B cell (primary cell): ENCODE results near the gene SP140. TPM values are rescaled to one million over a fixed set of nuclear protein-coding genes. Genes with fewer than 3 reads are reported as not detected.
A peak's percentile ranks its signal among the peaks of the same experiment; 100 is the strongest.

Experiments
- ATAC-seq: fragments of 200-7000 bp; cut with Tn5 transposase; one replicate; pipeline ENCODE4 v1.10.0; 2021; ENCODE audit warnings: low read depth, mild to moderate bottlenecking, moderate number of reproducible peaks, moderate library complexity
- CTCF ChIA-PET: fragments of 350-600 bp; sonication (Branson Sonifier 250); formaldehyde crosslinking; loops from one replicate; lab custom pipeline; 2021; ENCODE audit warnings: antibody characterized with exemption, inconsistent platforms; lab: Charles Lee
- POLR2A ChIA-PET: fragments of 350-600 bp; sonication (Branson Sonifier 250); formaldehyde crosslinking; loops from one replicate; lab custom pipeline; 2021; ENCODE audit warnings: antibody characterized with exemption; lab: Charles Lee
- DNase-seq: peaks from one replicate; pipeline ENCODE4 v3.0.0; 2013
- H2AFZ ChIP-seq: 2 replicates; pipeline ENCODE4 v1.6.1; 2012; ENCODE audit warnings: mild to moderate bottlenecking, low read depth, low read length; ENCODE audit not compliant: insufficient read depth, poor library complexity, severe bottlenecking
- H3K27ac ChIP-seq, 2 donors: 1 replicate in 1 of 2; 2 replicates in 1 of 2; pipeline ENCODE4 v1.5.1; 2012 to 2013; ENCODE audit warnings: low read length in 2 of 2, mild to moderate bottlenecking in 2 of 2, moderate library complexity in 1 of 2
- H3K27me3 ChIP-seq, 4 experiments: fragments of 200-600 bp in 1 of 4; sonication (generic) in 1 of 4; replicated peaks in 1 of 4; 1 replicate in 2 of 4; 2 replicates in 2 of 4; pipeline versions ENCODE4 v1.6.1 to v1.7.0; 2013 to 2016; ENCODE audit warnings: low read length in 3 of 4, mild to moderate bottlenecking in 2 of 4, mixed read lengths in 1 of 4, moderate library complexity in 1 of 4; ENCODE audit not compliant: insufficient read depth in 4 of 4, control insufficient read depth in 3 of 4; ENCODE audit errors: control extremely low read depth in 1 of 4
- H3K36me3 ChIP-seq, 2 experiments: replicated peaks in 1 of 2; 1 replicate in 1 of 2; 2 replicates in 1 of 2; pipeline versions ENCODE4 v1.6.1 to v1.7.1; 2013; ENCODE audit warnings: low read length in 1 of 2; ENCODE audit not compliant: insufficient read depth in 2 of 2, control insufficient read depth in 1 of 2; ENCODE audit errors: control extremely low read depth in 1 of 2, extremely low read depth in 1 of 2
- H3K4me1 ChIP-seq, 2 donors: fragments of 200-600 bp in 1 of 2; sonication (generic) in 1 of 2; 1 replicate in 1 of 2; 2 replicates in 1 of 2; pipeline versions ENCODE4 v1.5.1 to v1.6.1; 2013 to 2017; ENCODE audit warnings: low read length in 2 of 2; ENCODE audit not compliant: control insufficient read depth in 2 of 2, insufficient read depth in 2 of 2
- H3K4me2 ChIP-seq: replicated peaks from 2 replicates; pipeline ENCODE3; 2012; ENCODE audit warnings: mild to moderate bottlenecking, low read depth, low read length; ENCODE audit not compliant: poor library complexity, severe bottlenecking
- H3K4me3 ChIP-seq, 5 experiments: fragments of 200-600 bp in 1 of 5; sonication (generic) in 1 of 5; 1 replicate in 3 of 5; 2 replicates in 2 of 5; pipeline versions ENCODE4 v1.5.1 to v1.7.0; 2011 to 2016; ENCODE audit warnings: low read length in 4 of 5, mild to moderate bottlenecking in 4 of 5, low read depth in 2 of 5, control low read depth in 1 of 5, moderate library complexity in 1 of 5; ENCODE audit not compliant: insufficient read depth in 1 of 5; ENCODE audit errors: control extremely low read depth in 1 of 5, extremely low read depth in 1 of 5
- H3K79me2 ChIP-seq: fragments of 200-600 bp; sonication (generic); one replicate; pipeline ENCODE4 v1.6.0; 2016; ENCODE audit warnings: low read length; ENCODE audit not compliant: control insufficient read depth, insufficient read depth
- H3K9ac ChIP-seq: fragments of 200-600 bp; sonication (generic); 2 replicates; pipeline ENCODE4 v1.6.1; 2017; ENCODE audit warnings: mild to moderate bottlenecking, low read length, moderate library complexity
- H3K9me3 ChIP-seq, 3 donors: one replicate each; pipeline versions ENCODE4 v1.6.1 to v1.7.1; 2013; ENCODE audit warnings: low read length in 2 of 3; ENCODE audit not compliant: control insufficient read depth in 2 of 3, insufficient read depth in 1 of 3; ENCODE audit errors: control extremely low read depth in 1 of 3
- H4K20me1 ChIP-seq: 2 replicates; pipeline ENCODE4 v1.6.0; 2012; ENCODE audit warnings: mild to moderate bottlenecking, low read length; ENCODE audit not compliant: insufficient read depth, control insufficient read depth, poor library complexity, severe bottlenecking
- H3K27ac Mint-ChIP-seq: one replicate; pipeline ENCODE4 v1.8.0; 2021; ENCODE audit warnings: mixed read lengths
- H3K27me3 Mint-ChIP-seq: one replicate; pipeline ENCODE4 v1.8.0; 2021; ENCODE audit warnings: mixed read lengths
- H3K4me1 Mint-ChIP-seq: one replicate; pipeline ENCODE4 v1.8.0; 2021; ENCODE audit warnings: mixed read lengths
- H3K4me3 Mint-ChIP-seq: one replicate; pipeline ENCODE4 v1.8.0; 2021; ENCODE audit warnings: mixed read lengths
- H3K9me3 Mint-ChIP-seq: one replicate; pipeline ENCODE4 v1.8.0; 2022; ENCODE audit warnings: mixed read lengths; ENCODE audit not compliant: insufficient read depth
- EZH2 ChIP-seq: IDR thresholded peaks from 2 replicates; pipeline ENCODE4 v1.6.1; 2012; ENCODE audit warnings: borderline replicate concordance, low read depth, mild to moderate bottlenecking, moderate library complexity, low read length; ENCODE audit not compliant: insufficient read depth, poor library complexity, severe bottlenecking
- WGBS: methylation state at CpG from one replicate; pipeline ENCODE4 v1.1.5; 2013; ENCODE audit warnings: missing lambda C conversion rate; ENCODE audit not compliant: insufficient coverage; 5-methylcytosine and 5-hydroxymethylcytosine counted together
- intact Hi-C: fragments of 100-400 bp; cut with micrococcal nuclease; formaldehyde crosslinking; loops from one replicate; pipeline ENCODE4 v1.10.0; 2022
- polyA plus RNA-seq: library from polyadenylated mRNA; depleted of rRNA; stranded (reverse); fragments of >200 nt; gene quantifications from 2 replicates; pipeline ENCODE4 v1.2.3, GENCODE V29; 2012
- total RNA-seq, 2 donors: library from RNA; stranded (reverse); fragments of 120-200 nt in 1 of 2; gene quantifications; 1 replicate in 1 of 2; 2 replicates in 1 of 2; pipeline versions ENCODE4 v1.2.3 to v1.2.4, GENCODE V29; 2013 to 2022
- TF ChIP-seq, protein P1 (sequence below): fragments of 200-600 bp; IDR thresholded peaks from one replicate; pipeline ENCODE4 v1.8.0; 2022; ENCODE audit warnings: antibody characterized with exemption, mild to moderate bottlenecking

SP140 gene
- total and polyA plus RNA-seq, 2 donors (not counting 1 experiment from before 2014, with no cell fraction given): 78.7 to 411 TPM

DNA sequence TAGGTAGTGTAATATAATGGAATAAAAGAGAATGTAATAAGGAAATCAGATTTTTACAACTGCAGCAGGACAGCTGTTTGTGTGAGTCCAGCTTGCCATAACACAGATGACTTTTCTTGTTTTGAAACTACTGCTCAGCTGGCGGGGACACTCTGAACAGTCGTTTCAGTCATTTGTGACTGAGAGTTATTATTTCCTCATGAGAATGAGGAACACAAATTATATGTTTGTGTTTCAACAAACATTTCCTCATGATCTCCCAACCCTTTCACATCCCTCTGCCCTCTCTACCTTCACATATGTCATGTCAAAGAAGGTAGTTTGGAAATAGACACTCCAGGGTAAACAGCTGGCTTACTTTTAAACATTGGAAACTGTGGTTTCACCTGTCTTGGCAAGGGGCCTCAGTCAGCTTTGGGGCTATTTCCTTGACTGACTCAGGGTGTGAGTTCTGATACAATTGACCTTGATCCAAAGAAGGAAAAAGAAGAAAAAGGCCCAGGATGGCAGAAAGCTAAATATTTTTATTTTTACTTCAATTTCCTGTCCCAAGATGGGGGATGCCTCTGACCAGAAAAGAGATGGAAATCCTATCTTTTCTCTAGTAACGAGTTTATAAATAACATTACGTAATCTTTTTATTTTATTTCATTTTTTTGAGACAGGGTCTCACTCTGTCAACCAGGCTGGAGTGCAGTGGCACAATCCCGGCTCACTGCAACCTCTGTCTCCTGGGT is 102.0 kb downstream of the SP140 start:
- DNase-seq: peak; percentile 64
- no peaks in the 10 kb centered on the region for H3K27me3 Mint-ChIP-seq
- POLR2A ChIA-PET: interaction anchor here (0.6 to 1.6 kb wide), 8 partner anchors 8 to 275 kb away, joined by 3 to 9 read pairs (median 3); no protein-coding TSS in a partner anchor

More for the DNA sequence above, 102.0 kb downstream of the SP140 start:
- WGBS: no CpG with 5 or more reads among the region's 5 CpGs
- H3K27ac ChIP-seq: peak overlapping the region; percentile 95
- Mint-ChIP-seq H3K4me3 (peak overlapping the region; percentile 98), H3K4me1 (peaks cover 74% of the 10 kb centered on the region), H3K27ac (peak overlapping the region; percentile 99), H3K9me3 (no peaks in the 10 kb centered on the region)
- ATAC-seq: peak; percentile 59
- peak overlapping the region; percentile 84 for H3K9ac ChIP-seq
- peaks cover 0 to 36% of the 10 kb centered on the region in 2 experiments for H3K36me3 ChIP-seq
- peaks cover 5% of the 10 kb centered on the region for H4K20me1 ChIP-seq
- peak overlapping the region; percentile 66 for H2AFZ ChIP-seq
- H3K4me3 ChIP-seq: peak overlapping the region; percentile 62 to 83 (median 72)
- TF ChIP-seq EZH2: no peak
- TF ChIP-seq, protein P1, sequence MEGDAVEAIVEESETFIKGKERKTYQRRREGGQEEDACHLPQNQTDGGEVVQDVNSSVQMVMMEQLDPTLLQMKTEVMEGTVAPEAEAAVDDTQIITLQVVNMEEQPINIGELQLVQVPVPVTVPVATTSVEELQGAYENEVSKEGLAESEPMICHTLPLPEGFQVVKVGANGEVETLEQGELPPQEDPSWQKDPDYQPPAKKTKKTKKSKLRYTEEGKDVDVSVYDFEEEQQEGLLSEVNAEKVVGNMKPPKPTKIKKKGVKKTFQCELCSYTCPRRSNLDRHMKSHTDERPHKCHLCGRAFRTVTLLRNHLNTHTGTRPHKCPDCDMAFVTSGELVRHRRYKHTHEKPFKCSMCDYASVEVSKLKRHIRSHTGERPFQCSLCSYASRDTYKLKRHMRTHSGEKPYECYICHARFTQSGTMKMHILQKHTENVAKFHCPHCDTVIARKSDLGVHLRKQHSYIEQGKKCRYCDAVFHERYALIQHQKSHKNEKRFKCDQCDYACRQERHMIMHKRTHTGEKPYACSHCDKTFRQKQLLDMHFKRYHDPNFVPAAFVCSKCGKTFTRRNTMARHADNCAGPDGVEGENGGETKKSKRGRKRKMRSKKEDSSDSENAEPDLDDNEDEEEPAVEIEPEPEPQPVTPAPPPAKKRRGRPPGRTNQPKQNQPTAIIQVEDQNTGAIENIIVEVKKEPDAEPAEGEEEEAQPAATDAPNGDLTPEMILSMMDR: no peak
- peaks cover 52 to 65% of the 10 kb centered on the region in 2 donors for H3K4me1 ChIP-seq
- H3K79me2 ChIP-seq: peaks cover 77% of the 10 kb centered on the region
- no peaks in the 10 kb centered on the region for H3K27me3 ChIP-seq
- peak overlapping the region; percentile 83 for H3K4me2 ChIP-seq
- peaks cover 0 to 10% (median 0%) of the 10 kb centered on the region in 3 donors for H3K9me3 ChIP-seq
- intact Hi-C loops: loop anchor here (1.0 to 5.0 kb wide), 6 partner anchors 9 to 385 kb away; partner anchors contain the start of genes CAB39 and SP110
- CTCF ChIA-PET: interaction anchor here (0.5 to 2.4 kb wide), 7 partner anchors 9 to 1123 kb away, joined by 3 to 14 read pairs (median 3); no protein-coding TSS in a partner anchor
